GM21515 (cell line): ENCODE measurements around the gene BIN1.
A peak's percentile ranks its signal among the peaks of the same experiment; 100 is the strongest.
"Not testable (repeated sequence)": the region's sequence is repeated elsewhere in the genome, so short reads cannot be mapped to it uniquely, and the experiment has no call there.

Source experiments
- ATAC-seq: cut with Tn5 transposase; IDR thresholded peaks from one replicate; pipeline ENCODE4 v1.9.1; 2021; ENCODE audit not compliant: unreplicated experiment

The BIN1 gene

DNA sequence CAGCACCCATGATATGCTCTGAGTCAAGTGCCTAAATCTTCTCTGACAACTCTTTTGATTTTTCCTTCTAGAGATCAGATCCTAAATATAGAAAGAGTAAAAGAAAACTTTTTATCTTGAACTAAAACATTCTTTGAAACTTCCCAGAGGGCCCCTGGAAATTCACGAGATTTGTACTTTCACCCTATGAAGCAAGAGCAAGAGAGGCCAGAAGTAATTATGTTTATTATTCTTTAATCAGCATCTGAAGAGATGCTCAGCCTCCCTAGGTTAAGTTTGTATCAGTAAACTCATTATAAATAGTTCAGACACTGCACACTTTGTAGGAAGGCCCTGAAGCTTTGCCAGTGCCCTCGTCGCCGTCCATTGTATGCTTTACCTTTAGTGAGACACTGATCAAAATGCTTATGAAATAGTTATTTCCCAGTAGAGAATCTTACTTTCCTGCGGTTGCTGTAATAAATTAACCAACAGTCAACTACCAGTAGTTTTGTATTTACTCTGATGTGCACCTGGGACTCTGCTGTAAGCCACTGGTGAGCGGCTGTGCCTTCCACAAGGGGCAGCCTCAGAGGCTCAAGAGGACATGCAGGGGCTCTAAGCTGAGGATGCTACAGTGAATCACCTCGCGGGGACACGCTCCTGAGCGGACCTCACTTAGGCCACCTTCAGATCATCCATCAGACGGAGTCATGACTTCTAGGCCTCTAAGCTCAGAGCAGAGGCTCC, 71.9 kb downstream of the BIN1 start:
- ATAC-seq: no peak

DNA sequence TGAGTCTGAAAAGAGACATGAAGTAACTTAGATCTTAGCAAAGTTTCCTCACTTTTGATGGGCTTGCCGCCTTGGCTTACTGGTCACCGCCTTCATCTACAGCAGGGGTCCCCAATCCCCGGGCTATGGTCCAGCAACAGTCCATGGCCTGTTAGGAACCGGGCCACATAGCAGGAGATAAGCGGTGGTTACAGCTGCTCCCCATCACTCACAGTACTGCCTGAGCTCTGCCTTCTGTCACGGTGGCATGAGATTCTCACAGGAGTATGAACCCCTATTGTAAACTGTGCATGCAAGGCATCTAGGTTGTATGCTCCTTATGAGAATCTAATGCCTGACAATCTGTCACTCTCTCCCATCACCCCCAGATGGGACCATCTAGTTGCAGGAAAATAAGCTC, 72.9 kb downstream of the BIN1 start:
- ATAC-seq: no peak

- no peak for ATAC-seq
Observed at GRCh38 chr2:127032621-127033020, 74.3 kb downstream of the BIN1 start.

DNA sequence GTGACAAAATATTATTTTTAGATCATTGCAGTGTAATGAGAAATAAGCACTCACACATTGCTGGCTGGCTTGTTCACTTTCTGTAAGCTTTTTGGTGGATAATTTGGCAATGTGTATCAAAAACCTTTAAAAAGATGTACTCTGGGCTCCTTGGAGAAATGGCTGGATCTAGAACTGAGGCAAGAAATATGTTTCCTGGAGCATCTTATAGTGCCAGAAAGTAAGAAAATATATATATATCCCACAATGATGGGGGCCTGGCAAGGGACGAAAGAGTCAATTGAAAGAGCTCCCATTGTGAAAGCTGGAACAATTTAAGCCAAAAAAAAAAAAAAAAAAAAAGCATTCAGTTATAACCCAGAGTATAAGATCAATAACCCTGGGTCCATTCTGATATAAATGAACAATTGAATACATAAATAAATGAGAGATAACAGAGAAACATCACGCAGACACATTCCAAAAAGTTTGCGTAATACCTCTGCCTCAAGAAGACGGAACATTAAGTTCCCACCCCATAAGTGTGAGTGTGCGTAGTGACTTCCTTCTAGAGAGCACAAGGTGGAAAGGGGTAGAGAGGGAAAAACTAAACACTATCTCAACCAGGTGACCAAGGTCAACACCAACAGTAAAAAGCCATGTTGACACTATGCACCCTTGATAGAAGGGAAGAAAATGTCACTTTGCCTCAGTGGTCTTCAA, 77.5 kb downstream of the BIN1 start:
- ATAC-seq: no peak

- not testable (repeated sequence) for ATAC-seq
Observed at GRCh38 chr2:127028745-127029144, 78.2 kb downstream of the BIN1 start.

DNA sequence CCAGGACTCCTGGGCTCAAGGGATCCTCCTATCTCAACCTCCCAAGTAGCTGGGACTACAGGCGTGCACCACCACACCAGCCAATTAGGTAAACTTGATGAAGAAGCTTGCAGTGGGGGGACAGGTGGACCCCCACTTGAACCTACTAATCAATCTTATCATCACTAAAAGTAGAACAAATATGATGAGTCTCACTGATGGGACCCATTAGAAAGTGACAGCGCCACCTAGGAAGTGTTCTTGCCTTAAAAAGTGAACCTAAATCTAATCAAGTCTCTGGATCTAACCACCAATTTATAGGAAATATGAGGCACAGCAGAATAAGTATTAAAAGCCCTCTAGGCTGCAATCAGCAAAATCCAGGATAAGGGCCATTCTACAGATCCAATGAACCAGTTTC, 79.2 kb downstream of the BIN1 start:
- no peak for ATAC-seq

- ATAC-seq: peak; percentile 96
Observed at GRCh38 chr2:127025359-127026166, 81.4 kb downstream of the BIN1 start.

- ATAC-seq: no peak
Observed at GRCh38 chr2:127024769-127025358, 82.1 kb downstream of the BIN1 start.

DNA sequence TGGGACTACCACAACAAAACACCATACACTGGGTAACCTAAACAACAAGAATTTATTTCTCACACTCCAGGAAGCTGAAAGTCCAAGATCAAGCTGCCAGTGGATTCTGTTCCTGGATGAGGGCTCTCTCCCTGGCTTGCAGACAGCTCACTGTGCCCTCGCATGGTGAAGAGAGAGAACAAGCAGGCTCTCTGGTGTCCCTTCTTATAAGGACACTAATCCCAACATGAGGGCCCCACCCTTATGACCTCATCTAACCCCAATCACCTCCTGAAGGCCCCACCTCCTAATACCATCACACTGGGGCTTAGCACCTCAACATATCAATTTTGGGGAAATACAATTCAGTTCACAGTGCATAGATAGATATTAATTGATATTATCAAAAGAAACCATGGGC, 83.5 kb downstream of the BIN1 start:
- ATAC-seq: no peak

- ATAC-seq: no peak
Observed at GRCh38 chr2:127022817-127023216, 84.1 kb downstream of the BIN1 start.

GRCh38 chr2:127020536-127020935, 86.4 kb downstream of the BIN1 start:
- no peak for ATAC-seq

- no peak for ATAC-seq
Observed at GRCh38 chr2:127017548-127017947, 89.4 kb downstream of the BIN1 start.

DNA sequence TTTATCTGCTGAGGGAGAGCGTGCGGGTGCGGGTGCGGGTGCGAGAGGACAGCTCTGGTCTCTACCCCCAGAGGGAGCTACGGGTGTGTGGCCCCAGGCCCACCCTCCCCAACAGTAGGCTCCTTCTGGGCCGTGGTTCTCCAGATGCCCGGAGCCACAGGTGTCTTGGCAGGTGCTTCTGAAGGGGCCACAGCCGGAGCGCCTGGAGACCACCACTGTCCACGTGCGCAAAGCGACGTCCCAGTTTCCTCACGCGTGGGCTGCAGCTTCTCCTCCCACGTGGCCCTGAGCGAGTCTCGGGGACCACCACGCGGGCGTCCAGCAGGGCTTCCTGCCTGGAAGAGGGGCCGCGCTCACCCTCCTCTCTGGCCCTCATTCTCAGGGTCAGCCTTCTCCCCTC, 90.6 kb downstream of the BIN1 start:
- ATAC-seq: no peak

DNA sequence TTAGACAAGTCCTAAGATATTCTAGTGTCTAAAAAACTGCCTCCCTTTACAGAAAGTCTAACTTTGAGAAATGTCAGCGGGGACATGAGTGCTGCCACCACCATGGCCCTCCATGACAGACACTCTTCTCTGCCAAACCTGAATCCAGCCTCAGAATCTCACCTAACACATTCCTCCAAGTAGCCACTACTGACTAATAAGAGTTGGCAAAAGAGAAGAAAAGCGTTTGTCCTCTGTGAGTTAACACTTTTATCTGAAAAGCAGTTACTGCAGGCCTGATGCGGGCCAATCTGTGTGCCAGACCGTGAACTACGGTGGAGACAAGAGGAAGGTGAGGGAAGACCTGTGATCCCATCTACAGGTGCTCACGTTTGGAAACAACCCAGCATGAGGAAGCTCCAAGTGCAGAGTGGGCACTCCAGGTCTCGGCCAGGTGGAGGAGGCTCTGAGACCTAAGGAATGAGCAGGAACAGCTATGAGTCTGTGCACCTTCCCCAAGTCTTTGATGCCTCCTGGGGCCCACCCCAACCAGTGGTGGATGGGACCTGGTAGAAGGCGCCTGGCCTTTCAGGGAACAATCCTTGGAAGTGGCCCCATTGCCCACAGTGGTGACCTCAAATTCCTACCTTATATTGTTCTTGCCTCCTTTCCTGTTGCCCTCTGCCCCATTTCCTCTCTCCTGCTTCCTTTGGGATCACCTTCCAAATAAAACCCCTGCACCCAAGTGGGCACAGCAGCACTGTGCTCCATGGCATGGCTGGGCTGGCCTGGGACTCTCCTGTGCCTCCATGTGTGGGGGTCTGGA, 91.6 kb downstream of the BIN1 start:
- no peak for ATAC-seq

- ATAC-seq: no peak
Observed at GRCh38 chr2:127014630-127015029, 92.3 kb downstream of the BIN1 start.

DNA sequence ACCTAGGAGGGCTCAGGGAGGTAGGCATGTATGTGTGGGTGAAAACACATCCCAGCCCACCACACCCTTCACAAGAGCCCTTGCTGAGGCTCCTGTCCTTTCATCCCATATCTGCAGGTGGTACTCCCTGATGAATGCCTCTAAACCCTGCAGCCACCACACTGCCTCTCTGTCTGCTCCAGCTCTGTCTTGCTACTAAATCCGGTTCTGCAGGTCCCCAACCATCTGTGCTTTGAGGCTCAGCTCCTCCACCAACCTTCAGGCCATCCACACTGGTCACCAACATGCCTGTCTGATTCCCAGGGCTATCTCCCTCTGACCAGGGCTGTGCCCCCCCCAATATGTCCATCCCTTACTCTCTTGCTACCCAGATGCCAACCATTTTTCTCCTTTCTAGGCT, 92.7 kb downstream of the BIN1 start:
- no peak for ATAC-seq

GRCh38 chr2:127012868-127013267, 94.1 kb downstream of the BIN1 start:
- ATAC-seq: no peak

GRCh38 chr2:127012215-127012614, 94.7 kb downstream of the BIN1 start:
- no peak for ATAC-seq

GRCh38 chr2:127011796-127012195, 95.2 kb downstream of the BIN1 start:
- ATAC-seq: no peak

DNA sequence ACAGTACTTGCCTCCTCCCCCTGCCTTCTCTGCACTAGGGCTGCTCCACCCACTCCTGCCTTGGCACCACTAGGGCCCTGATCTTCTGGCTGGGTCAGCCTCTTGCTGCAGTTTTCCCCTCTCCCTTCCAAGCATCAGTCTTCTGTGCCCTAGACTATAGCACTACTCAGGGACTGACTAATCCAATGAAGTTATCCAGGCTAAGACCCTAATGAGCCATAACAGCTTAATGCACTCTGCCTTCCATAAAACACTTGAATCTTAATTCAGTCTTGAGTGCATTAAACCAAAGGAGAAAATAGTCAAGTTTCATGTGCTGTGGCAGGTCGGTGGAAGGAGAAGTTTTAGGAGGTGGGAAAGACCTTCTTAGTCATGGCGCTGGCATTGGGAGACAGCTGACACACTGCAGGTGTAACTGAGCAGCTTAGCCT, 95.7 kb downstream of the BIN1 start:
- no peak for ATAC-seq
